ENCODE data around the gene BCL2L15. TPM values are rescaled to one million over a fixed set of nuclear protein-coding genes. Genes with fewer than 3 reads are reported as not detected.

Gene BCL2L15
- total RNA-seq, 2 donors from 2014 or later, result 0.14 to 1.7 TPM

- Histone ChIP-seq H3K36me3 (no peaks in the 10 kb centered on the region), H3K27ac (no peak overlapping the region), H3K4me3 (no peak overlapping the region), H3K4me1 (ENCODE audit: control insufficient read depth in 1 of 2, low read depth in 2 of 2) (peaks cover 0 to 14% of the 10 kb centered on the region in 2 donors), H3K9me3 (no peaks in the 10 kb centered on the region), H3K27me3 (replicated peaks; ENCODE audit: insufficient read depth) (no peaks in the 10 kb centered on the region)
- TF ChIP-seq CTCF (IDR thresholded peaks at IDR 0.05), result no peak
- DNase-seq (ENCODE audit: low spot score) (no peak), ATAC-seq (ENCODE audit: insufficient number of reproducible peaks, low FRiP score, low read depth) (no peak)
These were observed 18.8 kb downstream of the BCL2L15 start for GRCh38 chr1:113868387-113869083.

GRCh38 chr1:113861641-113862040, 25.7 kb downstream of the BCL2L15 start:
- Histone ChIP-seq H3K27ac (no peak overlapping the region), H3K27me3 (replicated peaks; ENCODE audit: insufficient read depth) (no peaks in the 10 kb centered on the region), H3K4me1 (ENCODE audit: control insufficient read depth in 1 of 2, low read depth in 2 of 2) (peaks cover 2 to 6% of the 10 kb centered on the region in 2 donors), H3K36me3 (no peaks in the 10 kb centered on the region), H3K4me3 (no peak overlapping the region), H3K9me3 (no peaks in the 10 kb centered on the region)
- TF ChIP-seq CTCF (IDR thresholded peaks at IDR 0.05), result no peak
- ATAC-seq (ENCODE audit: insufficient number of reproducible peaks, low FRiP score, low read depth), result no peak
- DNase-seq (ENCODE audit: low spot score), result no peak

- ATAC-seq (ENCODE audit: insufficient number of reproducible peaks, low FRiP score, low read depth), result no peak
- Histone ChIP-seq H3K36me3 (no peaks in the 10 kb centered on the region), H3K4me3 (no peak overlapping the region), H3K27me3 (replicated peaks; ENCODE audit: insufficient read depth) (no peaks in the 10 kb centered on the region), H3K9me3 (no peaks in the 10 kb centered on the region), H3K4me1 (ENCODE audit: control insufficient read depth in 1 of 2, low read depth in 2 of 2) (peaks cover 2 to 6% of the 10 kb centered on the region in 2 donors), H3K27ac (no peak overlapping the region)
- TF ChIP-seq CTCF (IDR thresholded peaks at IDR 0.05), result no peak
- DNase-seq (ENCODE audit: low spot score), result no peak
These were observed 26.5 kb downstream of the BCL2L15 start for GRCh38 chr1:113860891-113861290.

- no peaks in the 10 kb centered on the region for H3K36me3 ChIP-seq
- peaks cover 2 to 6% of the 10 kb centered on the region in 2 donors for H3K4me1 ChIP-seq (ENCODE audit: control insufficient read depth in 1 of 2, low read depth in 2 of 2)
- H3K9me3 ChIP-seq, result no peaks in the 10 kb centered on the region
- TF ChIP-seq CTCF (IDR thresholded peaks at IDR 0.05), result no peak
- H3K27ac ChIP-seq, result no peak overlapping the region
- H3K4me3 ChIP-seq, result no peak overlapping the region
- H3K27me3 ChIP-seq (replicated peaks; ENCODE audit: insufficient read depth), result no peaks in the 10 kb centered on the region
- DNase-seq (ENCODE audit: low spot score) (no peak), ATAC-seq (ENCODE audit: insufficient number of reproducible peaks, low FRiP score, low read depth) (no peak)
These were observed 27.8 kb downstream of the BCL2L15 start for GRCh38 chr1:113859478-113860175.

GRCh38 chr1:113858982-113859381, 28.4 kb downstream of the BCL2L15 start:
- H3K36me3 ChIP-seq, result no peaks in the 10 kb centered on the region

More at GRCh38 chr1:113858982-113859381, 28.4 kb downstream of the BCL2L15 start:
- DNase-seq (ENCODE audit: low spot score) (no peak), ATAC-seq (ENCODE audit: insufficient number of reproducible peaks, low FRiP score, low read depth) (no peak)
- peaks cover 2 to 6% of the 10 kb centered on the region in 2 donors for H3K4me1 ChIP-seq (ENCODE audit: control insufficient read depth in 1 of 2, low read depth in 2 of 2)
- no peak overlapping the region for H3K4me3 ChIP-seq
- TF ChIP-seq CTCF (IDR thresholded peaks at IDR 0.05), result no peak
- H3K27me3 ChIP-seq (replicated peaks; ENCODE audit: insufficient read depth), result no peaks in the 10 kb centered on the region
- H3K27ac ChIP-seq, result no peak overlapping the region
- H3K9me3 ChIP-seq, result no peaks in the 10 kb centered on the region
